AG09309 (cell line): ENCODE results near the gene BRDT.

Source experiments
- DNase-seq: peaks from one replicate; pipeline ENCODE4 v3.0.0-alpha.2; 2010; ENCODE audit warnings: low read depth
- H3K4me3 ChIP-seq: 2 replicates; pipeline ENCODE4 v1.5.1; 2011; ENCODE audit warnings: mild to moderate bottlenecking, low read depth, low read length, moderate library complexity; ENCODE audit not compliant: control insufficient read depth
- CTCF ChIP-seq: IDR thresholded peaks from 2 replicates; pipeline ENCODE4 v1.5.1; 2011; ENCODE audit warnings: mild to moderate bottlenecking, low read depth, low read length, inconsistent platforms; ENCODE audit not compliant: insufficient read depth, control insufficient read depth; ENCODE audit errors: missing control alignments

BRDT gene

GRCh38 chr1:91940496-91940895 is 8.7 kb upstream of the BRDT start:
- no peak for DNase-seq
- H3K4me3 ChIP-seq = no peak overlapping the region
- no peak for TF ChIP-seq CTCF

DNA sequence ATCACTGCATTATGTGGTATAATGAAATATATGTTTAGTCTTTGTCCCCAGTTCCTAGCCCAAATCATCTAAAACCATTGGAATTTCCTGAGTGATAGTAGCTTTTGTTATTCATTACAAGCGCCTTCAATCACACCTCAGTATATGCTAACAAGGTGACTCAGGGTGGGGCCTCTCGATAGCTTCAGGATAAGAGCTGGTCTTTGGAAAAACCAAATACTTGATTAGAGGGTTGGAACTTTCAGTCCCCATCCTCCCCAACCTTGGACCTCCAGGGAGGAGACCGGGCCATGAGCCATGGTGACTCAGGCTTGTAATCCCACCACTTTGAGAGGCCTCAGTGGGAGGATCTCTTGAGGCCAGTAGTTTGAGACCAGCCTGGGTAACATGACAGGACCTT is 5.1 kb upstream of the BRDT start:
- no peak for DNase-seq
- TF ChIP-seq CTCF = no peak
- H3K4me3 ChIP-seq = no peak overlapping the region

- no peak for TF ChIP-seq CTCF
- H3K4me3 ChIP-seq = no peak overlapping the region
- no peak for DNase-seq
These were observed 1.1 kb upstream of the BRDT start for GRCh38 chr1:91948097-91948496.

- TF ChIP-seq CTCF = no peak
- DNase-seq = no peak
- no peak overlapping the region for H3K4me3 ChIP-seq
These were observed 473 bp upstream of the BRDT start for GRCh38 chr1:91948501-91949355.

DNA sequence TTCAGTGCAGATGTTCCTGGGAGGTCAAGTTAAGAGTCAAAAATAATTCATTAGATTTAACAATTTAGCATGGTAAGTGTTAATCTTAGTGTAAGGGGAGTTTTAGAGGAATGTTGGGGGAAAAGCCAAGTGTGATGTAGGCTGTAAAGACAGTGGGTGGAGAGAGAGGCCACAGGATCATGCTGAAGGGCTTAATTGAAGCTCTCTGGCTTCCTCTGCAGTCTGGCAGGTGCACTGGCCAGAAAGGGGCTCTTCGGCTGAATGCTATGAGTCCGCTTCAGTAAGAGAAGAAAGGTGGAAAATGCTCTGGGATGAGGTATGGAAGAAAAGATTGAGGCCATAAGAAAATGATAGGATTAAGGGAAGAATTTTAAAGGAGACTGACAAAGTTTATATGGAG is 3.0 kb downstream of the BRDT start:
- H3K4me3 ChIP-seq = no peak overlapping the region
- no peak for TF ChIP-seq CTCF
- DNase-seq = no peak

GRCh38 chr1:91958926-91959325 is 9.7 kb downstream of the BRDT start:
- TF ChIP-seq CTCF = no peak
- no peak overlapping the region for H3K4me3 ChIP-seq
- no peak for DNase-seq

DNA sequence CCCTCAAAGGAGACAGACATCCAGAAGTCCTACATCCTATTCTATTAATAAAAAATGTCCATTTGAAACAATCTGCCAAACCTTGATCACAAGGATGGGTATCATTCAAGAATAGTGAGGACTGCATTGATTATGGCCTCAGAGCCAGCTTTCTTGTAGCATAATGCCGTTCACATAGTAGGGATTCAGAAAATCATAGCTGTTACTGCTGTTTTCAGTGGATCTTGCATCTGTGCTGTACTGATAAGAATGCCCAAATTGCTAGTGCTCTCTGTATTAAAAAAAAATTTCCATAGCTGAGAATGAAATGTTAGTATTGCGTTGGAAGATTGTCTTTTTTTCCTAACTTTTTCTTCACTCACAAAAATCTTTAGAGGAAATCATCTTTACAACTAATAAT is 19.1 kb downstream of the BRDT start:
- DNase-seq = no peak
- no peak for TF ChIP-seq CTCF
- H3K4me3 ChIP-seq = no peak overlapping the region
